ENCODE measurements around the gene NCAPD3. TPM values are rescaled to one million over a fixed set of nuclear protein-coding genes. Genes with fewer than 3 reads are reported as not detected.
A peak's percentile ranks its signal among the peaks of the same experiment; 100 is the strongest.

Gene NCAPD3
- total RNA-seq, 3 donors from 2014 or later (not counting 1 experiment from before 2014, with no cell fraction given): 27.6 to 33.6 (median 31.2) TPM

- no peaks in the 10 kb centered on the region for H3K27me3 ChIP-seq (ENCODE audit: control insufficient read depth, insufficient read depth, low read length)
- no peaks in the 10 kb centered on the region for H3K36me3 ChIP-seq (ENCODE audit: control insufficient read depth, insufficient read depth, low read length)
- Mint-ChIP-seq H3K9me3 (no peaks in the 10 kb centered on the region), H3K36me3 (no peaks in the 10 kb centered on the region), H3K4me1 (peaks cover 88 to 93% of the 10 kb centered on the region in 2 donors), H3K4me3 (peak overlapping the region; percentile 82), H3K27me3 (ENCODE audit: low read depth in 2 of 2) (no peaks in the 10 kb centered on the region), H3K27ac (peak overlapping the region; percentile 10 to 73)
- H3K9me3 ChIP-seq (ENCODE audit: control insufficient read depth, insufficient read depth, low read length): no peaks in the 10 kb centered on the region
- H3K4me1 ChIP-seq (ENCODE audit: control insufficient read depth, insufficient read depth, low read length): peaks cover 73% of the 10 kb centered on the region
- 23% methylated on average over 5 of the region's 6 CpGs for WGBS (ENCODE audit: insufficient coverage)
- no peak overlapping the region for H3K4me3 ChIP-seq (ENCODE audit: low read length)
- intact Hi-C loops (cut with micrococcal nuclease): loop anchor here (10.0 kb wide), 1 partner anchor 356 kb away; no protein-coding TSS in a partner anchor
- DNase-seq: peak; percentile 36 to 74
- peak; percentile 15 to 36 (median 18) for ATAC-seq
- no peak overlapping the region for H3K27ac ChIP-seq (ENCODE audit: low read length)
- no peak for TF ChIP-seq CTCF (IDR thresholded peaks at IDR 0.05)
Measured at GRCh38 chr11:134228625-134229024, 4.9 kb upstream of the NCAPD3 start.

DNA sequence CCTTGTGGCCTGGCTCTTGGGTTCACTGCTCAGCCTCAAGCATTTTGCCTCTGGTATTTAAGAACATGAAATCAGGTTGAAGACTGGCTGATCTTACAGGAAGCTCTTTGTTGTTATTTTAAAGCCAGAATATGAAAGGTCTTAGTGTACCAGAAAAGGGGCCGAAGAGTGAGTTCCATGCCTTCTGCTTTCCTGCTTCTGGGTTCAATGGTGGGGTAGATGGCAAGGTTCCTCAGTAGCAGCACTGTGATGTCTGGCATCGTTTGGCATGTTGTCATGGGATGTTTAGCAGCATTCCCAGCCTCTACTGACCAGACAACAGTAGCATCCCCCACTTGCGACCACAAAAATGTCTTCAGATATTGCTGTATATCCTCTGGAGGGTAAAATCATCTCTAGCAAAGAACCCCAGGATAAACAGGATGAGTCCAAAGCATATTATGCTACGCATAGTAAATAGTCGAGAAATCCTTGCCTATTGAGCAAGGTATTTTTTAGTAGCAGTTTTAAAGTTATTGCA lies 3.1 kb upstream of the NCAPD3 start:
- H3K9me3 Mint-ChIP-seq: no peaks in the 10 kb centered on the region
- Histone ChIP-seq H3K36me3 (ENCODE audit: control insufficient read depth, insufficient read depth, low read length) (no peaks in the 10 kb centered on the region), H3K4me1 (ENCODE audit: control insufficient read depth, insufficient read depth, low read length) (peaks cover 62% of the 10 kb centered on the region), H3K4me3 (ENCODE audit: low read length) (no peak overlapping the region), H3K27me3 (ENCODE audit: control insufficient read depth, insufficient read depth, low read length) (no peaks in the 10 kb centered on the region), H3K9me3 (ENCODE audit: control insufficient read depth, insufficient read depth, low read length) (no peaks in the 10 kb centered on the region), H3K27ac (ENCODE audit: low read length) (no peak overlapping the region)
- no peak for TF ChIP-seq CTCF (IDR thresholded peaks at IDR 0.05)
- H3K4me1 Mint-ChIP-seq: peaks cover 88 to 92% of the 10 kb centered on the region in 2 donors
- ATAC-seq: no peak
- intact Hi-C loops (cut with micrococcal nuclease): loop anchor here (10.0 kb wide), 1 partner anchor 358 kb away; no protein-coding TSS in a partner anchor
- H3K27me3 Mint-ChIP-seq (ENCODE audit: low read depth in 2 of 2): no peaks in the 10 kb centered on the region
- no peak for DNase-seq
- 92% methylated on average over 5 of the region's 5 CpGs for WGBS (ENCODE audit: insufficient coverage)
- H3K36me3 Mint-ChIP-seq: no peaks in the 10 kb centered on the region
- peak overlapping the region; percentile 94 for H3K4me3 Mint-ChIP-seq
- peak overlapping the region; percentile 8 to 48 for H3K27ac Mint-ChIP-seq

DNA sequence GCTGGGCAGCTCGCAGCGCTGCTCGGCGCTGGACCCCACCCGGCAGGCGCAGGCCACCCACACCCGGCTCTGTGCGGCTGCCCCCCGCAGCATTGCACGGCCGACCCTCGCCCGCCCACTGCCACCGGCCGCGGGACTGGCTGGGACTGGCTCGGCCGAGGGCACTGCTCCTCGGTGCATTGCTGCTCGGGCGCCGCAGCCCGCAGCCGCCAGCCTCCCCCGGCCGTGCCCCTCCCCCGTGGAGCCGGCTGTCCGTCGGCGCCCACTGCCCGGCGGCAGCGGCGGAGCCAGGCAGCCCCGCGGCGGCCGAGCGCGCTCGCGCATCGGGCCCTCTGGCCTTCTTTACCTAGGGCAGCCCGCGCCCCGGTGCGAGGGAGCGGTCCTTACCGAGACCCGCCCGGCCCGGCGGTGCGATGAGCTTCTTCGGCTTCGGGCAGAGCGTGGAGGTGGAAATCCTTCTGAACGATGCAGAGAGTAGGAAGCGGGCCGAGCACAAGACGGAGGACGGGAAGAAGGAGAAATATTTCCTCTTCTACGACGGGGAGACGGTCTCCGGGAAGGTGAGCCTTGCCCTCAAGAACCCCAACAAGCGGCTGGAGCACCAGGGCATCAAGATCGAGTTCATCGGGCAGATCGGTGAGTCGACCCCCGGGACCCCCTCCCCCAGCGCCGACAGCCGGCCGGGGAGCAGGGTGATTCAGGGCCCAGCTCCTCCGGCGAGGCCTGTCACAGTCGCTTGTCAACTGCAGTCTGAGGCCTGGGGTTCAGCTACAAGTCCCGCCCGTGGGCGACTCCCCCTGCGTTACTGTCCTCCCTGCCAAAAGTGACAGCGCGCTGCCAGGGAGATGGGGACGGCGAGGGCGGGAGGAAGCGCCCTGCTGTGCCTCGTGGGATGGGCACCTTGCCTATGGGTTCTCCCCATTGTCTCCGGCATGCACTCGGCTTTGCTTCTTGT lies 1.2 kb upstream of the NCAPD3 start:
- Histone ChIP-seq H3K4me1 (ENCODE audit: control insufficient read depth, insufficient read depth, low read length) (peaks cover 43% of the 10 kb centered on the region), H3K36me3 (ENCODE audit: control insufficient read depth, insufficient read depth, low read length) (no peaks in the 10 kb centered on the region), H3K27me3 (ENCODE audit: control insufficient read depth, insufficient read depth, low read length) (no peaks in the 10 kb centered on the region), H3K27ac (ENCODE audit: low read length) (peak overlapping the region; percentile 26), H3K4me3 (ENCODE audit: low read length) (peak overlapping the region; percentile 80), H3K9me3 (ENCODE audit: control insufficient read depth, insufficient read depth, low read length) (no peaks in the 10 kb centered on the region)
- peak; percentile 4 to 11 (median 9) for ATAC-seq
- peak; percentile 36 to 68 for DNase-seq
- Mint-ChIP-seq H3K9me3 (no peaks in the 10 kb centered on the region), H3K4me1 (peaks cover 73 to 74% of the 10 kb centered on the region in 2 donors), H3K27me3 (ENCODE audit: low read depth in 2 of 2) (no peaks in the 10 kb centered on the region), H3K36me3 (no peaks in the 10 kb centered on the region), H3K4me3 (peak overlapping the region; percentile 94), H3K27ac (peak overlapping the region; percentile 96 to 97)
- TF ChIP-seq CTCF (IDR thresholded peaks at IDR 0.05): no peak
- WGBS (ENCODE audit: insufficient coverage): under 1% methylated on average over 93 of the region's 93 CpGs
- intact Hi-C loops (cut with micrococcal nuclease): loop anchor here (1.0 to 10.0 kb wide), 2 partner anchors 28 to 360 kb away; partner anchors contain the start of genes ACAD8 and THYN1
